Spleen (tissue), 11 donors: Measurements from ENCODE around the gene MCUB. TPM values are rescaled to one million over a fixed set of nuclear protein-coding genes. Genes with fewer than 3 reads are reported as not detected.

Experiments used
- DNase-seq: peaks from one replicate; pipeline ENCODE4 v3.0.0-alpha.2; 2020
- H3K27ac ChIP-seq, 8 donors: fragments of 200-600 bp; sonication (generic) in 7 of 8; 1 replicate in 4 of 8; 2 replicates in 4 of 8; pipeline versions ENCODE4 v1.5.0 to v1.8.0; 2016 to 2021; ENCODE audit warnings: inconsistent platforms in 4 of 8, mild to moderate bottlenecking in 4 of 8, moderate library complexity in 1 of 8
- H3K27me3 ChIP-seq, 7 donors: fragments of 200-600 bp; sonication (generic) in 6 of 7; replicated peaks in 1 of 7; 1 replicate in 4 of 7; 2 replicates in 3 of 7; pipeline versions ENCODE4 v1.5.0 to v1.8.0; 2016 to 2021; ENCODE audit warnings: inconsistent platforms in 3 of 7, mild to moderate bottlenecking in 1 of 7
- H3K36me3 ChIP-seq, 6 donors: fragments of 200-600 bp; sonication (generic) in 5 of 6; 1 replicate in 4 of 6; 2 replicates in 2 of 6; pipeline versions ENCODE4 v1.5.0 to v1.8.0; 2016 to 2021; ENCODE audit warnings: inconsistent platforms in 2 of 6
- H3K4me1 ChIP-seq, 6 donors: fragments of 200-600 bp; sonication (generic) in 5 of 6; 1 replicate in 3 of 6; 2 replicates in 3 of 6; pipeline versions ENCODE4 v1.5.0 to v1.8.0; 2016 to 2021; ENCODE audit warnings: inconsistent platforms in 3 of 6
- H3K4me3 ChIP-seq, 8 donors: fragments of 200-600 bp; sonication (generic) in 7 of 8; 1 replicate in 4 of 8; 2 replicates in 4 of 8; pipeline versions ENCODE4 v1.5.0 to v1.8.0; 2016 to 2021; ENCODE audit warnings: inconsistent platforms in 4 of 8, mild to moderate bottlenecking in 4 of 8, moderate library complexity in 2 of 8
- H3K9me3 ChIP-seq, 8 donors: fragments of 200-600 bp; sonication (generic) in 7 of 8; 1 replicate in 4 of 8; 2 replicates in 4 of 8; pipeline versions ENCODE4 v1.5.0 to v1.8.0; 2016 to 2021; ENCODE audit warnings: inconsistent platforms in 4 of 8
- POLR2A ChIP-seq, 3 donors: fragments of 450-650 bp; IDR thresholded peaks; one replicate each; pipeline ENCODE4 v1.5.1; 2017; ENCODE audit warnings: antibody characterized with exemption in 3 of 3, mild to moderate bottlenecking in 1 of 3
- POLR2AphosphoS5 ChIP-seq, 3 donors: sonication (generic); formaldehyde crosslinking; IDR thresholded peaks; one replicate each; pipeline ENCODE4 v1.5.1; 2017; ENCODE audit warnings: antibody characterized with exemption in 3 of 3
- WGBS, 5 donors: extraction: QIAGEN DNeasy Blood & Tissue Kit in 3 of 5; methylation state at CpG; one replicate each; pipeline versions ENCODE4 v1.1.5 to v1.1.7; 2013 to 2018; 5-methylcytosine and 5-hydroxymethylcytosine counted together
- intact Hi-C: fragments of 100-400 bp; cut with DNase I; formaldehyde crosslinking; loops from one replicate; pipeline ENCODE4 v1.15.0; 2023; ENCODE audit warnings: low total_unique reads
- polyA plus RNA-seq, 3 donors: library from polyadenylated mRNA; stranded (reverse); fragments of 200-250 nt; gene quantifications; one replicate each; pipeline ENCODE4 v1.2.1, GENCODE V29; 2013
- total RNA-seq, 7 donors: library from RNA; depleted of rRNA in 3 of 7; stranded (reverse); fragments of >200 nt in 3 of 7; fragmentation: NEBNext Ultra II Directional in 4 of 7; extraction: Animal tissue kit (Norgen Biotek cat#: 25700) in 4 of 7; gene quantifications; one replicate each; pipeline versions ENCODE4 v1.1.0 to v1.2.1, GENCODE V29; 2016 to 2021
- TF ChIP-seq, protein P1 (sequence below), 11 experiments: fragments of 200-600 bp in 7 of 11; fragments of 450-650 bp in 4 of 11; sonication (generic) in 4 of 11; IDR thresholded peaks in 8 of 11; conservative IDR thresholded peaks in 3 of 11; 1 replicate in 7 of 11; 2 replicates in 4 of 11; pipeline versions ENCODE4 v1.4.0 to v1.8.0; 2016 to 2021; ENCODE audit warnings: antibody characterized with exemption in 11 of 11, inconsistent platforms in 4 of 11, mild to moderate bottlenecking in 1 of 11
- donor health status: healthy with polysubstance abuse.
- donor health status: DM: no; HTN: no; CAD: no; lungs with moderate emphysema.
- donor health status: DM: no; HTN: no; CAD: no.
- donor health status: Bipolar disorder and iron deficiency.
- donor health status: healthy.
- donor health status: DM: no; HTN: no; CAD: no.
- donor health status: DM: yes; HTN: yes; CAD: no.

Gene MCUB
- total and polyA plus RNA-seq, 10 donors, result 17.0 to 65.5 (median 29.1) TPM

DNA sequence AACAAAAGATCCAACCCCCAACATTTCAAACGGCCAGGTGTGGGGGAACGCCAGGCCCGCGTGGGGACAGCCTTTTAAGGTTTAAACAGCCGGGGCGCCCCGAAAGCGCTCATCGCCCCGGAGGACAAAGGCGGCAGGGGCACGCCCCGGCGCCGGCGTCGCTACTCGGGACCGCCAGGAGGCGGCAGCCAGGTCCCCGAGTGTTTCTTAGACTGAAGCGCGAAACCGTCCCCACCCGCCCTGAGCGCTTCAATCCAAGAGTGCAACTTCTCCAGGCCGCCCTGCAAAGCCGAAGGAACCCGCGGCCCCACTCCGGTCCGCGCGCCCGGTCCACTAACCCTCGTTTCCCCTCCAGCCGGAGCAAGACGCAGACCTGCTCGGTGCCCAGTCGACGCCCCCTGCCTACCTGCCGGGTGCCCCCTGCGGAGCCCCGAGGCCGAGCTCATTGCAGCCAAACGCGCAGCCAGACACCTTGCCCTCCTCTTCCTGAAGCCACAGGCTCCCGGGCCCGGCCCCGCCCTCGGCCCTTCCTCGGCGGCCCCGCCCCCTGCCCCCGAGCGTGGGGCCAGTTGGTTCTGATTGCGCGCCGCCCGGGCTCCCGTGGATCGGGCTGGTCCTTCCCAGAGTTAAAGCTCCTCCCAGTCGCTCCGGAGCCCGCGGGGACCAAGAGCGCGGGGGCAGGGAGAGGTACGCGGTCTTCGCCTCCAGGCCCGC, 143.1 kb downstream of the MCUB start, which contains the start of gene CASP6:
Gene CASP6, minus strand, starts transcription at position 496 of the 714 bp plus-strand sequence. Its CDS starts 50 bp downstream, at position 446.
- Histone ChIP-seq H3K4me1 (peaks cover 12 to 42% (median 22%) of the 10 kb centered on the region in 6 donors), H3K9me3 (no peaks in the 10 kb centered on the region), H3K27ac (peak within 1 kb of the TSS; percentile 74 to 91 (median 87)), H3K4me3 (peak within 1 kb of the TSS; percentile 53 to 90 (median 78)), H3K36me3 (peaks cover 0 to 6% (median 0%) of the 10 kb centered on the region in 6 donors), H3K27me3 (no peaks in the 10 kb centered on the region)
- TF ChIP-seq POLR2AphosphoS5 (IDR thresholded peaks at IDR 0.05), result peak; percentile 76 to 89 (median 86)
- TF ChIP-seq, protein P1, sequence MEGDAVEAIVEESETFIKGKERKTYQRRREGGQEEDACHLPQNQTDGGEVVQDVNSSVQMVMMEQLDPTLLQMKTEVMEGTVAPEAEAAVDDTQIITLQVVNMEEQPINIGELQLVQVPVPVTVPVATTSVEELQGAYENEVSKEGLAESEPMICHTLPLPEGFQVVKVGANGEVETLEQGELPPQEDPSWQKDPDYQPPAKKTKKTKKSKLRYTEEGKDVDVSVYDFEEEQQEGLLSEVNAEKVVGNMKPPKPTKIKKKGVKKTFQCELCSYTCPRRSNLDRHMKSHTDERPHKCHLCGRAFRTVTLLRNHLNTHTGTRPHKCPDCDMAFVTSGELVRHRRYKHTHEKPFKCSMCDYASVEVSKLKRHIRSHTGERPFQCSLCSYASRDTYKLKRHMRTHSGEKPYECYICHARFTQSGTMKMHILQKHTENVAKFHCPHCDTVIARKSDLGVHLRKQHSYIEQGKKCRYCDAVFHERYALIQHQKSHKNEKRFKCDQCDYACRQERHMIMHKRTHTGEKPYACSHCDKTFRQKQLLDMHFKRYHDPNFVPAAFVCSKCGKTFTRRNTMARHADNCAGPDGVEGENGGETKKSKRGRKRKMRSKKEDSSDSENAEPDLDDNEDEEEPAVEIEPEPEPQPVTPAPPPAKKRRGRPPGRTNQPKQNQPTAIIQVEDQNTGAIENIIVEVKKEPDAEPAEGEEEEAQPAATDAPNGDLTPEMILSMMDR (IDR thresholded peaks at IDR 0.05 in 8 of 11, conservative IDR thresholded peaks at IDR 0.05 in 3 of 11), result peak; percentile 46 to 88 (median 72)
- TF ChIP-seq POLR2A (IDR thresholded peaks at IDR 0.05), result no peak
- WGBS, 5 donors, result 1 to 2% (median 1%) methylated on average over 10 to 72 of the region's 72 CpGs
- intact Hi-C loops, result loop anchor here (10.0 kb wide), 2 partner anchors 122 to 138 kb away; partner anchors contain the start of genes MCUB and RRH
- peak; percentile 95 for DNase-seq

DNA sequence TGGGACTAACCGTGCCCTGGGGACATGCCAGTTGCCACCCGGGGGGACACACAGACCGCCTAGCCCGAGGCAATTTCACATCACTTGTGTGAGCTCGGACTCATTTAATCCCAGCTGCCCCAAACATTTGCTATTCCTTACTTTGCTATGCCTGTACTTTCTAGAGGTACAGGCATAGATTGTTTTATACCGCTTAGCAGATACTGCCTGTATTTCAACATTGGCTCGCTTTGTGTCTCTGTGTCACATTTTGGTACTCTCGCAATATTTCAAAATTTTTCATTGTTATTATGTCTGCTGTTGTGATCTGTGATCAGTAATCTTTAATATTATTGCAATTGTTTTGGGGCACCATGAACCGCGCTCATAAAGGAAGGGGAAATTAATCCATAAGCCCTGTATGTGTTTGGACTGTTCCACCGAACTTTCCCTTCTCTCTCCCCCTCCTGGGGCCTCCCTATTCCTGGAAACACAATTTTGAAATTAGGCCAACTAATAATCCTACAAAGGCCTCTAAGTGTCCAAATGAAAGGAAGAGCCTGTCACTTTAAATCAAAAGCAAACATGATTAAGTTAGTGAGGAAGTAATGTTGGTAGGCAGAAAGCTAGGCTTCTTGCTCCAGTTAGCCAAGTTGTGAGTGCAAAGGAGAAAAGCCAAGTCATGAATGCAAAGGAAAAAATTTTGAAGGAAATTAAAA, 143.8 kb downstream of the MCUB start:
- DNase-seq, result no peak
- H3K9me3 ChIP-seq, result no peaks in the 10 kb centered on the region
- TF ChIP-seq POLR2A (IDR thresholded peaks at IDR 0.05) (no peak), POLR2AphosphoS5 (IDR thresholded peaks at IDR 0.05) (no peak)
- TF ChIP-seq, protein P1 (IDR thresholded peaks at IDR 0.05 in 8 of 11, conservative IDR thresholded peaks at IDR 0.05 in 3 of 11), result no peak
- peaks cover 0 to 8% (median 0%) of the 10 kb centered on the region in 6 donors for H3K36me3 ChIP-seq
- peak overlapping the region; percentile 74 to 91 (median 87) for H3K27ac ChIP-seq
- 8 to 14% (median 10%) methylated on average over 11 of the region's 11 CpGs for WGBS, 5 donors
- peak overlapping the region; percentile 53 to 90 (median 78) for H3K4me3 ChIP-seq
- no peaks in the 10 kb centered on the region for H3K27me3 ChIP-seq
- peaks cover 12 to 42% (median 22%) of the 10 kb centered on the region in 6 donors for H3K4me1 ChIP-seq
- intact Hi-C loops, result loop anchor here (10.0 kb wide), 2 partner anchors 121 to 139 kb away; partner anchors contain the start of genes MCUB and RRH

DNA sequence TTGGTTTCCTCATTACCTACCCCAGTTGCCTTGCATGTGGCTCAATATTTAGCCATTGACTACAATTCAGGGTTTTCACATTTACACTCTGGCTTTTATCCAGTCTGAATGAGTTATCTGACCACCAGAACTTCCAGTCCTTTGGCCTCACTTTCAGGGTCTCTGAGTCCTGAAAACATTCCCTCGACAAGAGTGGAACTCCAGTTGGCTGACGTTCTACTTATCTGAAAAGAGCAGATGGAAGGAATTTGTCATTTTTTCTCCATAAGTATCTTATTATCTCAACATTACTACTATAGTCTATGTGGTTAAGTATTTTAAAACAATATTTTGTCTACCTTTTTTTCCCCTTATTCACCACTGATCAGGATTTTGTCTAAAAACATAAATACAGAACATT, 148.4 kb downstream of the MCUB start:
- H3K27ac ChIP-seq, result no peak overlapping the region
- 55 to 83% (median 73%) methylated on average over 2 of the region's 2 CpGs for WGBS, 5 donors

More for the DNA sequence above, 148.4 kb downstream of the MCUB start:
- H3K27me3 ChIP-seq, result no peaks in the 10 kb centered on the region
- DNase-seq, result no peak
- intact Hi-C loops, result loop anchor here (10.0 kb wide), 2 partner anchors 116 to 144 kb away; partner anchors contain the start of genes MCUB and RRH
- peaks cover 0 to 13% (median 10%) of the 10 kb centered on the region in 6 donors for H3K4me1 ChIP-seq
- H3K4me3 ChIP-seq, result no peak overlapping the region
- H3K9me3 ChIP-seq, result no peaks in the 10 kb centered on the region
- TF ChIP-seq POLR2A (IDR thresholded peaks at IDR 0.05) (no peak), POLR2AphosphoS5 (IDR thresholded peaks at IDR 0.05) (no peak)
- TF ChIP-seq, protein P1 (IDR thresholded peaks at IDR 0.05 in 8 of 11, conservative IDR thresholded peaks at IDR 0.05 in 3 of 11), result no peak
- H3K36me3 ChIP-seq, result peaks cover 0 to 27% (median under 1%) of the 10 kb centered on the region in 6 donors
